GM23338 (cell line): ENCODE data around the gene RAB21.

Experiments
- CREB1 ChIP-seq: fragments of 250-450 bp; sonication (Bioruptor Pico); IDR thresholded peaks from 2 replicates; pipeline ENCODE4 v1.5.0; 2020; ENCODE audit warnings: low read depth, mild to moderate bottlenecking, moderate library complexity
- CTCF ChIP-seq, 2 experiments: fragments of 200-600 bp in 1 of 2; sonication (generic) in 1 of 2; conservative IDR thresholded peaks; 2 replicates each; pipeline versions ENCODE4 v1.5.1 to v1.6.1; 2016 to 2017; ENCODE audit warnings: antibody characterized with exemption in 2 of 2, low read depth in 2 of 2, mild to moderate bottlenecking in 2 of 2, moderate library complexity in 1 of 2
- ETS1 ChIP-seq: IDR thresholded peaks from 2 replicates; pipeline ENCODE4 v1.6.1; 2016; ENCODE audit warnings: antibody characterized with exemption
- EZH2 ChIP-seq: fragments of 200-600 bp; sonication (generic); IDR thresholded peaks from one replicate; pipeline ENCODE4 v1.8.0; 2017; ENCODE audit warnings: antibody characterized with exemption, mild to moderate bottlenecking, low read depth; ENCODE audit not compliant: unreplicated experiment
- EZH2phosphoT487 ChIP-seq: fragments of 200-600 bp; sonication (generic); IDR thresholded peaks from one replicate; pipeline ENCODE4 v1.8.1; 2018; ENCODE audit warnings: antibody characterized with exemption; ENCODE audit not compliant: unreplicated experiment
- JUNB ChIP-seq: IDR thresholded peaks from one replicate; pipeline ENCODE4 v1.6.1; 2016; ENCODE audit warnings: antibody characterized with exemption; ENCODE audit not compliant: unreplicated experiment
- NANOG ChIP-seq: IDR thresholded peaks from 2 replicates; pipeline ENCODE4 v1.6.1; 2016; ENCODE audit warnings: antibody characterized with exemption, borderline replicate concordance
- POLR2AphosphoS5 ChIP-seq: IDR thresholded peaks from 2 replicates; pipeline ENCODE4 v1.6.1; 2016; ENCODE audit warnings: antibody characterized with exemption, low read depth
- STAT1 ChIP-seq: IDR thresholded peaks from one replicate; pipeline ENCODE4 v1.6.1; 2016; ENCODE audit warnings: antibody characterized with exemption; ENCODE audit not compliant: unreplicated experiment
- ZNF114 ChIP-seq: fragments of 250-450 bp; sonication (Bioruptor Pico); IDR thresholded peaks from 2 replicates; pipeline ENCODE4 v1.5.0; 2020; ENCODE audit warnings: mild to moderate bottlenecking, moderate library complexity
- TF ChIP-seq, protein P1 (sequence below): IDR thresholded peaks from one replicate; pipeline ENCODE4 v1.6.1; 2018; ENCODE audit warnings: antibody characterized with exemption; ENCODE audit not compliant: unreplicated experiment
- TF ChIP-seq, protein P2 (sequence below): fragments of 250-450 bp; sonication (Bioruptor Pico); IDR thresholded peaks from 2 replicates; pipeline ENCODE4 v1.5.0; 2020; ENCODE audit warnings: mild to moderate bottlenecking, moderate library complexity

- TF ChIP-seq EZH2phosphoT487 (no peak), CTCF (conservative IDR thresholded peaks at IDR 0.05; ENCODE audit: low read depth in 2 of 2) (no peak), EZH2 (no peak), POLR2AphosphoS5 (no peak), CREB1 (CRISPR knock-in tag) (no peak), ZNF114 (CRISPR knock-in tag) (no peak), STAT1 (no peak), NANOG (no peak), JUNB (no peak), ETS1 (no peak)
- TF ChIP-seq, protein P1, sequence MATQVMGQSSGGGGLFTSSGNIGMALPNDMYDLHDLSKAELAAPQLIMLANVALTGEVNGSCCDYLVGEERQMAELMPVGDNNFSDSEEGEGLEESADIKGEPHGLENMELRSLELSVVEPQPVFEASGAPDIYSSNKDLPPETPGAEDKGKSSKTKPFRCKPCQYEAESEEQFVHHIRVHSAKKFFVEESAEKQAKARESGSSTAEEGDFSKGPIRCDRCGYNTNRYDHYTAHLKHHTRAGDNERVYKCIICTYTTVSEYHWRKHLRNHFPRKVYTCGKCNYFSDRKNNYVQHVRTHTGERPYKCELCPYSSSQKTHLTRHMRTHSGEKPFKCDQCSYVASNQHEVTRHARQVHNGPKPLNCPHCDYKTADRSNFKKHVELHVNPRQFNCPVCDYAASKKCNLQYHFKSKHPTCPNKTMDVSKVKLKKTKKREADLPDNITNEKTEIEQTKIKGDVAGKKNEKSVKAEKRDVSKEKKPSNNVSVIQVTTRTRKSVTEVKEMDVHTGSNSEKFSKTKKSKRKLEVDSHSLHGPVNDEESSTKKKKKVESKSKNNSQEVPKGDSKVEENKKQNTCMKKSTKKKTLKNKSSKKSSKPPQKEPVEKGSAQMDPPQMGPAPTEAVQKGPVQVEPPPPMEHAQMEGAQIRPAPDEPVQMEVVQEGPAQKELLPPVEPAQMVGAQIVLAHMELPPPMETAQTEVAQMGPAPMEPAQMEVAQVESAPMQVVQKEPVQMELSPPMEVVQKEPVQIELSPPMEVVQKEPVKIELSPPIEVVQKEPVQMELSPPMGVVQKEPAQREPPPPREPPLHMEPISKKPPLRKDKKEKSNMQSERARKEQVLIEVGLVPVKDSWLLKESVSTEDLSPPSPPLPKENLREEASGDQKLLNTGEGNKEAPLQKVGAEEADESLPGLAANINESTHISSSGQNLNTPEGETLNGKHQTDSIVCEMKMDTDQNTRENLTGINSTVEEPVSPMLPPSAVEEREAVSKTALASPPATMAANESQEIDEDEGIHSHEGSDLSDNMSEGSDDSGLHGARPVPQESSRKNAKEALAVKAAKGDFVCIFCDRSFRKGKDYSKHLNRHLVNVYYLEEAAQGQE: no peak
- TF ChIP-seq, protein P2, sequence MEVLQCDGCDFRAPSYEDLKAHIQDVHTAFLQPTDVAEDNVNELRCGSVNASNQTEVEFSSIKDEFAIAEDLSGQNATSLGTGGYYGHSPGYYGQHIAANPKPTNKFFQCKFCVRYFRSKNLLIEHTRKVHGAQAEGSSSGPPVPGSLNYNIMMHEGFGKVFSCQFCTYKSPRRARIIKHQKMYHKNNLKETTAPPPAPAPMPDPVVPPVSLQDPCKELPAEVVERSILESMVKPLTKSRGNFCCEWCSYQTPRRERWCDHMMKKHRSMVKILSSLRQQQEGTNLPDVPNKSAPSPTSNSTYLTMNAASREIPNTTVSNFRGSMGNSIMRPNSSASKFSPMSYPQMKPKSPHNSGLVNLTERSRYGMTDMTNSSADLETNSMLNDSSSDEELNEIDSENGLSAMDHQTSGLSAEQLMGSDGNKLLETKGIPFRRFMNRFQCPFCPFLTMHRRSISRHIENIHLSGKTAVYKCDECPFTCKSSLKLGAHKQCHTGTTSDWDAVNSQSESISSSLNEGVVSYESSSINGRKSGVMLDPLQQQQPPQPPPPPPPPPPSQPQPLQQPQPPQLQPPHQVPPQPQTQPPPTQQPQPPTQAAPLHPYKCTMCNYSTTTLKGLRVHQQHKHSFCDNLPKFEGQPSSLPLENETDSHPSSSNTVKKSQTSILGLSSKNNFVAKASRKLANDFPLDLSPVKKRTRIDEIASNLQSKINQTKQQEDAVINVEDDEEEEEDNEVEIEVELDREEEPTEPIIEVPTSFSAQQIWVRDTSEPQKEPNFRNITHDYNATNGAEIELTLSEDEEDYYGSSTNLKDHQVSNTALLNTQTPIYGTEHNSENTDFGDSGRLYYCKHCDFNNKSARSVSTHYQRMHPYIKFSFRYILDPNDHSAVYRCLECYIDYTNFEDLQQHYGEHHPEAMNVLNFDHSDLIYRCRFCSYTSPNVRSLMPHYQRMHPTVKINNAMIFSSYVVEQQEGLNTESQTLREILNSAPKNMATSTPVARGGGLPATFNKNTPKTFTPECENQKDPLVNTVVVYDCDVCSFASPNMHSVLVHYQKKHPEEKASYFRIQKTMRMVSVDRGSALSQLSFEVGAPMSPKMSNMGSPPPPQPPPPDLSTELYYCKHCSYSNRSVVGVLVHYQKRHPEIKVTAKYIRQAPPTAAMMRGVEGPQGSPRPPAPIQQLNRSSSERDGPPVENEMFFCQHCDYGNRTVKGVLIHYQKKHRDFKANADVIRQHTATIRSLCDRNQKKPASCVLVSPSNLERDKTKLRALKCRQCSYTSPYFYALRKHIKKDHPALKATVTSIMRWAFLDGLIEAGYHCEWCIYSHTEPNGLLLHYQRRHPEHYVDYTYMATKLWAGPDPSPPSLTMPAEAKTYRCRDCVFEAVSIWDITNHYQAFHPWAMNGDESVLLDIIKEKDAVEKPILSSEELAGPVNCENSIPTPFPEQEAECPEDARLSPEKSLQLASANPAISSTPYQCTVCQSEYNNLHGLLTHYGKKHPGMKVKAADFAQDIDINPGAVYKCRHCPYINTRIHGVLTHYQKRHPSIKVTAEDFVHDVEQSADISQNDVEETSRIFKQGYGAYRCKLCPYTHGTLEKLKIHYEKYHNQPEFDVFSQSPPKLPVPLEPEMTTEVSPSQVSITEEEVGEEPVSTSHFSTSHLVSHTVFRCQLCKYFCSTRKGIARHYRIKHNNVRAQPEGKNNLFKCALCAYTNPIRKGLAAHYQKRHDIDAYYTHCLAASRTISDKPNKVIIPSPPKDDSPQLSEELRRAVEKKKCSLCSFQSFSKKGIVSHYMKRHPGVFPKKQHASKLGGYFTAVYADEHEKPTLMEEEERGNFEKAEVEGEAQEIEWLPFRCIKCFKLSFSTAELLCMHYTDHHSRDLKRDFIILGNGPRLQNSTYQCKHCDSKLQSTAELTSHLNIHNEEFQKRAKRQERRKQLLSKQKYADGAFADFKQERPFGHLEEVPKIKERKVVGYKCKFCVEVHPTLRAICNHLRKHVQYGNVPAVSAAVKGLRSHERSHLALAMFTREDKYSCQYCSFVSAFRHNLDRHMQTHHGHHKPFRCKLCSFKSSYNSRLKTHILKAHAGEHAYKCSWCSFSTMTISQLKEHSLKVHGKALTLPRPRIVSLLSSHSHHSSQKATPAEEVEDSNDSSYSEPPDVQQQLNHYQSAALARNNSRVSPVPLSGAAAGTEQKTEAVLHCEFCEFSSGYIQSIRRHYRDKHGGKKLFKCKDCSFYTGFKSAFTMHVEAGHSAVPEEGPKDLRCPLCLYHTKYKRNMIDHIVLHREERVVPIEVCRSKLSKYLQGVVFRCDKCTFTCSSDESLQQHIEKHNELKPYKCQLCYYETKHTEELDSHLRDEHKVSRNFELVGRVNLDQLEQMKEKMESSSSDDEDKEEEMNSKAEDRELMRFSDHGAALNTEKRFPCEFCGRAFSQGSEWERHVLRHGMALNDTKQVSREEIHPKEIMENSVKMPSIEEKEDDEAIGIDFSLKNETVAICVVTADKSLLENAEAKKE (CRISPR knock-in tag): no peak
Observed at GRCh38 chr12:71730936-71731335, 23.7 kb upstream of the RAB21 start.
